HepG2 (cell line): ENCODE results near the gene ATP8A2. TPM values are rescaled to one million over a fixed set of nuclear protein-coding genes. Genes with fewer than 3 reads are reported as not detected.
A peak's percentile ranks its signal among the peaks of the same experiment; 100 is the strongest.

ENCODE experiments used
- ATAC-seq: fragments of 200-7000 bp; cut with Tn5 transposase; 3 replicates; pipeline ENCODE4 v1.9.1; 2020; ENCODE audit warnings: mild to moderate bottlenecking, moderate library complexity
- BruUV-seq: library from RNA; stranded (reverse); fragments of 400-500 nt; replicated peaks from 2 replicates; lab custom pipeline; 2021; lab: Mats Ljungman, UMichigan
- CTCF ChIA-PET: fragments of 300-600 bp; formaldehyde crosslinking; extraction: SDS; loops from one replicate; lab custom pipeline; 2021; ENCODE audit warnings: low total read pairs, inconsistent platforms, low intra/inter-chr PET ratio; lab: Yijun Ruan, JAX
- POLR2A ChIA-PET: fragments of 350-600 bp; sonication (Branson Sonifier 250); formaldehyde crosslinking; loops from one replicate; lab custom pipeline; 2020; ENCODE audit warnings: antibody characterized with exemption, inconsistent platforms; lab: Yijun Ruan, JAX
- DNase-seq: peaks from one replicate; pipeline ENCODE4 v3.0.0-alpha.2; 2015; ENCODE audit warnings: low spot score
- FAIRE-seq: peaks from 3 replicates; lab custom pipeline; 2011; peaks lifted over from hg19 to GRCh38; lab: Jason Lieb, UNC
- H2AFZ ChIP-seq: one replicate; pipeline ENCODE4 v1.6.1; 2011; ENCODE audit warnings: low read length, inconsistent platforms
- H3K27ac ChIP-seq: fragments of 300-600 bp; 3 replicates; pipeline ENCODE4 v1.8.0; 2011; ENCODE audit warnings: mixed run types, mild to moderate bottlenecking, mixed read lengths, low read length, inconsistent platforms; ENCODE audit not compliant: insufficient read depth; ENCODE audit errors: extremely low read length
- H3K27me3 ChIP-seq, 2 experiments: fragments of 200-600 bp in 1 of 2; 2 replicates in 1 of 2; 3 replicates in 1 of 2; pipeline versions ENCODE4 v1.6.0 to v1.8.0; 2011; ENCODE audit warnings: low read length in 2 of 2, mild to moderate bottlenecking in 2 of 2, moderate library complexity in 2 of 2, inconsistent platforms in 1 of 2; ENCODE audit not compliant: insufficient read depth in 2 of 2, control insufficient read depth in 1 of 2
- H3K36me3 ChIP-seq, 2 experiments: fragments of 200-600 bp in 1 of 2; replicated peaks in 1 of 2; 2 replicates in 1 of 2; 3 replicates in 1 of 2; pipeline versions ENCODE4 v1.5.1 to v1.8.0; 2011; ENCODE audit warnings: low read length in 2 of 2, inconsistent platforms in 1 of 2; ENCODE audit not compliant: insufficient read depth in 2 of 2, control insufficient read depth in 1 of 2
- H3K4me1 ChIP-seq: 2 replicates; pipeline ENCODE4 v1.5.1; 2012; ENCODE audit warnings: low read length, inconsistent platforms; ENCODE audit not compliant: insufficient read depth
- H3K4me2 ChIP-seq: 2 replicates; pipeline ENCODE4 v1.6.0; 2011; ENCODE audit warnings: low read depth, low read length, inconsistent platforms
- H3K4me3 ChIP-seq, 3 experiments: fragments of 200-600 bp in 1 of 3; sonication (generic), shearing (Covaris generic) in 1 of 3; replicated peaks in 1 of 3; 2 replicates each; pipeline ENCODE4 v1.5.1; 2011 to 2016; ENCODE audit warnings: low read length in 3 of 3, inconsistent platforms in 2 of 3, low read depth in 2 of 3, mild to moderate bottlenecking in 2 of 3, control low read depth in 1 of 3, mixed read lengths in 1 of 3; ENCODE audit not compliant: insufficient read depth in 1 of 3
- H3K79me2 ChIP-seq: one replicate; pipeline ENCODE4 v1.6.1; 2011; ENCODE audit warnings: low read length, inconsistent platforms; ENCODE audit not compliant: insufficient read depth
- H3K9ac ChIP-seq: 2 replicates; pipeline ENCODE4 v1.6.0; 2011; ENCODE audit warnings: mild to moderate bottlenecking, low read depth, low read length, inconsistent platforms; ENCODE audit not compliant: insufficient read depth
- H3K9me3 ChIP-seq: 2 replicates; pipeline ENCODE4 v1.5.1; 2012; ENCODE audit warnings: mild to moderate bottlenecking, low read length
- H4K20me1 ChIP-seq: 2 replicates; pipeline ENCODE4 v1.6.0; 2011; ENCODE audit warnings: inconsistent platforms, mild to moderate bottlenecking, low read length, moderate library complexity; ENCODE audit not compliant: insufficient read depth
- CREB1 ChIP-seq, 2 experiments: fragments of 450-650 bp in 1 of 2; IDR thresholded peaks; 2 replicates each; pipeline ENCODE4 v1.6.1; 2016 to 2017; ENCODE audit warnings: control low read depth in 1 of 2, mild to moderate bottlenecking in 1 of 2, missing compliant biosample characterization in 1 of 2, missing genetic modification characterization in 1 of 2
- MNT ChIP-seq: fragments of 450-650 bp; IDR thresholded peaks from 2 replicates; pipeline ENCODE4 v1.6.1; 2016
- ZNF354B ChIP-seq: sonication (generic); formaldehyde crosslinking; IDR thresholded peaks from 2 replicates; pipeline ENCODE4 v1.8.0; 2022; ENCODE audit warnings: mild to moderate bottlenecking, missing genetic modification reagents
- ZNF614 ChIP-seq: IDR thresholded peaks from 2 replicates; pipeline ENCODE4 v1.6.1; 2018; ENCODE audit warnings: missing biosample characterization, missing genetic modification reagents, inconsistent platforms, borderline replicate concordance
- WGBS: methylation state at CpG from one replicate; pipeline ENCODE4 v1.1.6; 2017; ENCODE audit warnings: low lambda C conversion rate; 5-methylcytosine and 5-hydroxymethylcytosine counted together
- in situ Hi-C: cut with HindIII; loops from 2 replicates; pipeline ENCODE4 v1.10.0; 2017; ENCODE audit warnings: low pct_unique_long_range_greater_than_20kb; ENCODE audit not compliant: extremely low pct_ligation_motif_present
- intact Hi-C: fragments of 100-400 bp; cut with micrococcal nuclease; formaldehyde crosslinking; loops from one replicate; pipeline ENCODE4 v1.10.0; 2022; ENCODE audit not compliant: unreplicated experiment
- polyA plus RNA-seq, 8 experiments: library from polyadenylated mRNA; depleted of rRNA in 3 of 8; stranded (reverse) in 7 of 8; unstranded in 1 of 8; fragments of >200 nt; fragmentation: Illumina TruSeq in 4 of 8; extraction: Trizol in 4 of 8; gene quantifications; 2 replicates each; pipeline versions ENCODE4 v1.2.1 to v1.2.3, GENCODE V29; 2011 to 2016; ENCODE audit warnings: low read depth in 4 of 8, missing spikeins in 1 of 8, mixed read lengths in 1 of 8; ENCODE audit not compliant: insufficient read depth in 1 of 8
- total RNA-seq, 5 experiments: library from RNA; depleted of rRNA; stranded (reverse); fragments of >200 nt; fragmentation: Illumina TruSeq; extraction: Trizol; gene quantifications; 2 replicates each; pipeline ENCODE4 v1.2.3, GENCODE V29; 2016; ENCODE audit warnings: low read depth in 1 of 5
- TF ChIP-seq, protein P1 (sequence below): sonication (generic); formaldehyde crosslinking; IDR thresholded peaks from 2 replicates; pipeline ENCODE4 v1.4.0; 2020; ENCODE audit warnings: missing genetic modification reagents

ATP8A2 gene
- total and polyA plus RNA-seq, 2 of the 13 experiments (the other 11 are each of a cell fraction or from before 2014, with no cell fraction given), result 0.09 TPM; not detected in 1

- TF ChIP-seq, protein P1, sequence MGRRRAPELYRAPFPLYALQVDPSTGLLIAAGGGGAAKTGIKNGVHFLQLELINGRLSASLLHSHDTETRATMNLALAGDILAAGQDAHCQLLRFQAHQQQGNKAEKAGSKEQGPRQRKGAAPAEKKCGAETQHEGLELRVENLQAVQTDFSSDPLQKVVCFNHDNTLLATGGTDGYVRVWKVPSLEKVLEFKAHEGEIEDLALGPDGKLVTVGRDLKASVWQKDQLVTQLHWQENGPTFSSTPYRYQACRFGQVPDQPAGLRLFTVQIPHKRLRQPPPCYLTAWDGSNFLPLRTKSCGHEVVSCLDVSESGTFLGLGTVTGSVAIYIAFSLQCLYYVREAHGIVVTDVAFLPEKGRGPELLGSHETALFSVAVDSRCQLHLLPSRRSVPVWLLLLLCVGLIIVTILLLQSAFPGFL (CRISPR knock-in tag), result no peak
Observed at GRCh38 chr13:25739376-25739775, 367.6 kb downstream of the ATP8A2 start (continued).

- ChIA-PET POLR2A (no interaction called here), CTCF (no interaction called here)
- Histone ChIP-seq H3K4me3 (no peak overlapping the region), H2AFZ (no peak overlapping the region), H3K79me2 (no peaks in the 10 kb centered on the region), H3K4me2 (no peak overlapping the region), H4K20me1 (no peaks in the 10 kb centered on the region), H3K9me3 (no peaks in the 10 kb centered on the region), H3K36me3 (no peaks in the 10 kb centered on the region), H3K27me3 (peaks cover 0 to 1% of the 10 kb centered on the region in 2 experiments; a peak in 1 of 5 replicates), H3K9ac (no peak overlapping the region), H3K4me1 (no peaks in the 10 kb centered on the region), H3K27ac (no peak overlapping the region)
- TF ChIP-seq ZNF354B (CRISPR knock-in tag) (no peak), CREB1 (IDR thresholded peaks at IDR 0.05) (0 out of 2 replicates have a peak, but pooled peaks have one; percentile 27), CREB1 (CRISPR knock-in tag; IDR thresholded peaks at IDR 0.05) (no peak)
- intact Hi-C loops, result no loop called here
- no peak for FAIRE-seq
- no peak for DNase-seq
- 7% methylated on average over 5 of the region's 5 CpGs for WGBS
- BruUV-seq, result no TSS peak
- no peak for ATAC-seq
- in situ Hi-C loops, result no loop called here
Observed at GRCh38 chr13:25741796-25742195, 370.0 kb downstream of the ATP8A2 start.

GRCh38 chr13:25742220-25742619 lies 370.4 kb downstream of the ATP8A2 start:
- in situ Hi-C loops, result no loop called here
- Histone ChIP-seq H3K79me2 (no peaks in the 10 kb centered on the region), H2AFZ (no peak overlapping the region), H4K20me1 (no peaks in the 10 kb centered on the region), H3K36me3 (no peaks in the 10 kb centered on the region), H3K9me3 (no peaks in the 10 kb centered on the region), H3K9ac (no peak overlapping the region), H3K27me3 (peaks cover 0 to 1% of the 10 kb centered on the region in 2 experiments; a peak in 2 of 5 replicates), H3K4me3 (no peak overlapping the region), H3K4me1 (no peaks in the 10 kb centered on the region), H3K27ac (no peak overlapping the region), H3K4me2 (no peak overlapping the region)
- DNase-seq, result no peak
- intact Hi-C loops, result no loop called here
- no peak for ATAC-seq
- FAIRE-seq, result no peak
- peak; percentile 93 for TF ChIP-seq MNT
- TF ChIP-seq ZNF614 (CRISPR knock-in tag), result no peak
- CTCF ChIA-PET, result no interaction called here
- BruUV-seq, result no TSS peak
- WGBS, result 4% methylated on average over 2 of the region's 2 CpGs
- POLR2A ChIA-PET, result no interaction called here
